WERI-Rb-1 (cell line): ENCODE data around the gene SLC16A3.

Experiments
- DNase-seq: peaks from one replicate; pipeline ENCODE4 v3.0.0-alpha.2; 2020
- H3K27ac ChIP-seq: fragments of 250-450 bp; sonication (Bioruptor Pico); 2 replicates; pipeline ENCODE4 v1.5.1; 2020; ENCODE audit warnings: mild to moderate bottlenecking, moderate library complexity
- H3K27me3 ChIP-seq: fragments of 250-450 bp; sonication (Bioruptor Pico); 2 replicates; pipeline ENCODE4 v1.5.1; 2021; ENCODE audit warnings: mild to moderate bottlenecking, low read depth, moderate library complexity; ENCODE audit not compliant: insufficient read depth, severe bottlenecking
- H3K36me3 ChIP-seq: fragments of 250-450 bp; sonication (Bioruptor Pico); 2 replicates; pipeline ENCODE4 v1.5.1; 2020; ENCODE audit warnings: mild to moderate bottlenecking, moderate library complexity
- H3K4me3 ChIP-seq: 2 replicates; pipeline ENCODE4 v1.5.1; 2011; ENCODE audit warnings: low read depth, mild to moderate bottlenecking, control low read depth, low read length
- H3K9me3 ChIP-seq: fragments of 250-450 bp; sonication (Bioruptor Pico); 2 replicates; pipeline ENCODE4 v1.5.1; 2021; ENCODE audit warnings: mild to moderate bottlenecking, moderate library complexity; ENCODE audit not compliant: severe bottlenecking
- TF ChIP-seq, protein P1 (sequence below): IDR thresholded peaks from 2 replicates; pipeline ENCODE4 v1.5.1; 2011; ENCODE audit warnings: low read depth, mild to moderate bottlenecking, control low read depth, inconsistent platforms, low read length

SLC16A3 gene

DNA sequence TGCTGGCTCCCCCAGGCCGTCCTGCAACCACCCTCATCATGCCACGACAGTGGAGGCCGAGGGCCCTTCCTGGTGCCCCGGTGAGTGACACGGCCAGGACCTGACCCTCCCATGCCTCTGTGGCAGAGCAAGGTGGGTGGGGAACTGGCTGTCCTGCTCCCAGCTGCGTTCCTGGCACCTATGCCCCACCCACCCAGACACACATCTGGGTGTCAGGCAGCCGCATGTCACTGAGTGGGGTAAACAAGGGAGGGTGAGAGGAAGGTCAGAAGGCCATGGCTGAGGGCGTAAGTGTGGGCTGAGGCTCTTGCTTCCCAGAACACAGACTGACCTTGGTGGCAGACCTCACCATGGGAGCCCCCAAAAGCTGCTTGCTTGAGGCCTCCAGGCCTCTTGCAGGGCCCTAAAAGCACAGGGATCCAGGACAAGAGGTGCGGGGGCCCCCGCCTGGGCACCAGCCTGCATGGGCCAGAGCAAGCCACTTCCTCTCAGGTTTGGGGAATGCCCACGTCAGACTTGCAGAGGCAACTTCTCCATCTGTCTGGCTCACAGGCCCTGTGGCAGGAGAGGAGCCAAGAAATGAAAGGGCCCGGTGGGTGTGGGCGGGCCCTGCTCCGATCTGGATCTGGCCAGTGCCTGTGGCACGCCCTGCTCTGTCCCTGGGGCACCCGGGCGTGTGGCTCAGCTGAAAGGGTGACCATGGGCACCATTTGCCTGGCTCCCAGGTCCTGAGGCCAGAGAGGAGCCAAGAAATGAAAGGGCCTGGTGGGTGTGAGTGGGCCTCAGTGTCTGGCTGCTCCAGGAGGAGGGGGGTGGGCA lies 12.3 kb upstream of the SLC16A3 start:
- no peak overlapping the region for H3K4me3 ChIP-seq
- peak; percentile 16 for DNase-seq
- H3K9me3 ChIP-seq: no peaks in the 10 kb centered on the region
- peak overlapping the region; percentile 9; the same call in 1 of the 2 replicates for H3K27ac ChIP-seq
- TF ChIP-seq, protein P1, sequence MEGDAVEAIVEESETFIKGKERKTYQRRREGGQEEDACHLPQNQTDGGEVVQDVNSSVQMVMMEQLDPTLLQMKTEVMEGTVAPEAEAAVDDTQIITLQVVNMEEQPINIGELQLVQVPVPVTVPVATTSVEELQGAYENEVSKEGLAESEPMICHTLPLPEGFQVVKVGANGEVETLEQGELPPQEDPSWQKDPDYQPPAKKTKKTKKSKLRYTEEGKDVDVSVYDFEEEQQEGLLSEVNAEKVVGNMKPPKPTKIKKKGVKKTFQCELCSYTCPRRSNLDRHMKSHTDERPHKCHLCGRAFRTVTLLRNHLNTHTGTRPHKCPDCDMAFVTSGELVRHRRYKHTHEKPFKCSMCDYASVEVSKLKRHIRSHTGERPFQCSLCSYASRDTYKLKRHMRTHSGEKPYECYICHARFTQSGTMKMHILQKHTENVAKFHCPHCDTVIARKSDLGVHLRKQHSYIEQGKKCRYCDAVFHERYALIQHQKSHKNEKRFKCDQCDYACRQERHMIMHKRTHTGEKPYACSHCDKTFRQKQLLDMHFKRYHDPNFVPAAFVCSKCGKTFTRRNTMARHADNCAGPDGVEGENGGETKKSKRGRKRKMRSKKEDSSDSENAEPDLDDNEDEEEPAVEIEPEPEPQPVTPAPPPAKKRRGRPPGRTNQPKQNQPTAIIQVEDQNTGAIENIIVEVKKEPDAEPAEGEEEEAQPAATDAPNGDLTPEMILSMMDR: no peak
- no peaks in the 10 kb centered on the region for H3K27me3 ChIP-seq
- H3K36me3 ChIP-seq: peaks cover 8% of the 10 kb centered on the region

DNA sequence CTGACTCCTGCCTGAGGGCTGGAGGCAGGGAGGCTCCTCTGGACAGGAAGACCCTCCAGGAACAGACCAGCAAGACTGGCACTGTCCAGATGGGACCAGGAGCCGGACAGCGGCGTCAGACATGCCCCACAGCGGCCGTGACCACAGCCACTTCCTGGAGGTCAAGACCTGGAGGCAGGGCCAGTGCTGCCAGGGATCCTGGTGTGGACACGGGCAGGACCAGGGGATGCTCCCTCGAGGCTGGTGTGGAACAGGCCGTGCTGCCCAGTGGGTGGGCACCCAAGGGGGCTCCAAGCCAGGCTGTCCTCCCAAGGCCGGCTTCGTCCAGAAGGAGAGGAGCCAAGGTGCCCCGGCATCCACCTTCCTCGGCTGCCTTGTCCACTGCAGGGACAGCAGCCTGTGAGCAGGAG lies 11.7 kb upstream of the SLC16A3 start:
- DNase-seq: no peak
- Histone ChIP-seq H3K36me3 (peaks cover 8% of the 10 kb centered on the region), H3K27ac (peak overlapping the region; percentile 9; the same call in 1 of the 2 replicates), H3K9me3 (no peaks in the 10 kb centered on the region), H3K27me3 (no peaks in the 10 kb centered on the region), H3K4me3 (no peak overlapping the region)
- TF ChIP-seq, protein P1: no peak

DNA sequence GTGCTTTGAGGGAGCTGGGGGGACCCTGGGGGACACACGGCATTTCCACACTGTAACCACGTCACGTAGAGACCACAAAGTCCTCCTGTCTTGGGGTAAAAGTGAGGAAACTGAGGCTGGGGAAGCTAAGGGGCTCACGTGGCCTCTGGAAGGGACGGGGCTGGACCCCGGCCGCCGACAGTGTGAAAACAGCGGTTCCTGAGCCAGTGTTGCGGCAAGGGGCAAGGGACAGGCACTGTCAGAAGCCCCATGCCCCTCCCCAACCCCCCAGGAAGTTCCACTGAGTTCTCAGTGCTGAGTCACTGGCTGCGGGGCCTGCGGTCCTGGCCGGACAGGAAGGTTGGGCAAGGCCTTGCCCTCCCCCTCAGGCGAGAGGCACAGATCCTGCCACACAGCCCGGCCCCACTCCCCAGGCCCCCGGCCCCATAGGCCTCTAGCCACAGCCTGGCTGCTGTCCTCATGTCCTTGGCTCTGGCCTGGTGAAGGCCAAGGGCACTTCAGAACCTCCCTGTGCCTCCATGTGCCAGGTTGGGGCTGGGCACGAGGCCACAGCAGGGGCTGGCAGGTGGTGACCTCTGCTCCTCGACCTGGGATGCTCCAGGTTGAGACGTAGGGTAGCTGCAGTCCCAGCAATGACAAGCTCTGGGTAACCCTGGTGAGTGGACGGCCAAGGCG lies 11.2 kb upstream of the SLC16A3 start:
- TF ChIP-seq, protein P1: no peak
- peak; percentile 16 for DNase-seq

DNA sequence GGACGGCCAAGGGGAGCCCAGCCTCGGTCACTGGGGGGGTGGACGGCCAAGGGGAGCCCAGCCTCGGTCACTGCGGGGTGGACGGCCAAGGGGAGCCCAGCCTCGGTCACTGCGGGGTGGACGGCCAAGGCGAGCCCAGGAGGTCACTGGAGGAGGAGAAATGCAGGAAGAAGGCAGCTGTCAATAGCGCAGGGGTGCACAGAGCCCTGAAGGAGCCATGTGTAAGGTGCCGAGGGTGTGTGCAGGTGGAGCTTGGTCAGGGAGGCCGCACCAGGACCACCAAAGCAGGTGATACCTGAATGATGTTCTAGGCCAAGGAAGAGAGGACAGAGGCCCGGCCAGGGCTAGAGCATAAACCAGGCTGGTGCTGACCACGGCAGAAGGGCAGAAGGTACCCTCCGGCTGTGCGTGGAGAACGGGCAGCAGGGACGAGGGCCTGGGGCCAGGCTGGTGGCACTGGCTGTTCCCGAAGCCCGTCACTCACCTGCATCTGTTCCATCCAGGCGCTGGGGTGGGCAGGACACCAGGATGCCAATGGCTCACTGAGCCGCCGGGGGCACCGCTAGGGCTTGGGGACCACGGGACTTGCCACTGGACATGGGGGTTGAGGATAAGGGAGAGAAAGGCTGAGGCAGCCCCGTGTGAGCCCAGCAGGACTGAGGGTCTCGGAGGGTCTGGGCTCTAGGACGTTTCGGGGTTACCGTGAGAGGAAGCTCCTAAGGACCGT lies 10.3 kb upstream of the SLC16A3 start:
- no peak overlapping the region for H3K27ac ChIP-seq
- DNase-seq: no peak
- TF ChIP-seq, protein P1: no peak
- H3K4me3 ChIP-seq: no peak overlapping the region
- no peaks in the 10 kb centered on the region for H3K27me3 ChIP-seq
- H3K36me3 ChIP-seq: no peaks in the 10 kb centered on the region
- no peaks in the 10 kb centered on the region for H3K9me3 ChIP-seq

More for the DNA sequence above, 11.2 kb upstream of the SLC16A3 start:
- Histone ChIP-seq H3K27ac (no peak overlapping the region), H3K36me3 (peaks cover 5% of the 10 kb centered on the region), H3K4me3 (no peak overlapping the region), H3K27me3 (no peaks in the 10 kb centered on the region), H3K9me3 (no peaks in the 10 kb centered on the region)

DNA sequence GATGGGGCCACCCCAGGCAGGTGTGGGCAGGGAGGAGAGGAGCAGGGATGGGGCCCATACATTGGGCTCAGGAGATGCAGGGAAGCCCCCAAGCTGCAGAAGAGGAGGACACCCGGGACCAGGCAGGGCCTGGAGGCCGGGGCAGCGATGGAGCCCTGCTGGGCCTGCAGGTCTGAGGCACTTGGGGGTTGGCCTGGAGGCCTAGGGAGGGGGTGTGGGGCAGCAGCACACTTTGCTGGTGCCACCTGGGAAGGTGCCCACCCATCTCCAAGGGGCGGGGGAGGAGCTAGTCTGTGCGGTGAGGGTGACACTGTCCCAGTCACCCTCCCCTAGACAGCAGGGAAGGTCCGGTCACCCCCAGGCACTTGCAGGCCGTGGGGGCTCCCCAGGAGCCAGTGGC lies 9.8 kb upstream of the SLC16A3 start:
- no peaks in the 10 kb centered on the region for H3K36me3 ChIP-seq
- DNase-seq: no peak
- no peak overlapping the region for H3K27ac ChIP-seq
- TF ChIP-seq, protein P1: no peak
- no peak overlapping the region for H3K4me3 ChIP-seq
- no peaks in the 10 kb centered on the region for H3K27me3 ChIP-seq
- H3K9me3 ChIP-seq: no peaks in the 10 kb centered on the region
